ENCODE data around the gene GNPAT.

The GNPAT gene

DNA sequence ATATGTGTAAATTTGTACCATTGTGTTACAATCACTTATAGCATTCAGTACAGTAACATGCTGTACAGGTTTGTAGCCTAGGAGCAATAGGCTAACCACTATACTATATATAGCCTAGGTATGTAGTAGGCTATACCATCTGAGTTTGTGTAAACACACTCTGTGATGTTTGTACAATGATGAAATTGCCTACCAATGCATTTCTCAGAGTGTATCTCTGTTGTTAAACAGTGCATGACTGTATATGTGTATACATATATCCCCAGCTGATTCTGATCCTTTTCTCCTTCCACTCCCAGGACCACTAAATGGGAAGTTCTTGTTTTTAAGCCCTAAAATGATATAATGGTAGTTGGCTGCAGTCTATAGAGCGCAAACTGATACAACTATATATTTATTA, 7.8 kb downstream of the GNPAT start:
- no peak for DNase-seq

- no peak for DNase-seq
Observed at GRCh38 chr1:231252336-231252735, 11.3 kb downstream of the GNPAT start.

- DNase-seq = no peak
Observed at GRCh38 chr1:231260351-231260750, 19.3 kb downstream of the GNPAT start.

GRCh38 chr1:231264642-231265041, 23.6 kb downstream of the GNPAT start:
- no peak for DNase-seq

DNA sequence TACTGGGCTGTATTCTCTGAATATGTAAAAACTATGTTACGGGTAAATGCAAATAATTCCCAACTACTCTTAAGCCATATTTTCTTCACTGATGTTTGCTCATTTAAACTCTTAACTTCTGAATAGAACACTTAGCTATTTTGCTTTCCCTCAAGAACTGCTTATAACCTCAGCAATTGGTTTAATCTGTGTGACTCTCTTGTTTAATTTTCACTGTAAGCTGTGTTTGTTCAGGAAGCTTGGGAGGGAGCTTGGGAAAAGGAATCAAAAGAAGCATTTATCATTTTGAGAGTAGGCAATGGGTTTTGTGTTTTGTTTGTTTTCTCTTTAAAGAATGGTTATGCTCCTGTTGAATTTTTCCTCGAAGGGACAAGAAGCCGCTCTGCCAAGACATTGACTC, 24.4 kb downstream of the GNPAT start:
- DNase-seq = no peak

DNA sequence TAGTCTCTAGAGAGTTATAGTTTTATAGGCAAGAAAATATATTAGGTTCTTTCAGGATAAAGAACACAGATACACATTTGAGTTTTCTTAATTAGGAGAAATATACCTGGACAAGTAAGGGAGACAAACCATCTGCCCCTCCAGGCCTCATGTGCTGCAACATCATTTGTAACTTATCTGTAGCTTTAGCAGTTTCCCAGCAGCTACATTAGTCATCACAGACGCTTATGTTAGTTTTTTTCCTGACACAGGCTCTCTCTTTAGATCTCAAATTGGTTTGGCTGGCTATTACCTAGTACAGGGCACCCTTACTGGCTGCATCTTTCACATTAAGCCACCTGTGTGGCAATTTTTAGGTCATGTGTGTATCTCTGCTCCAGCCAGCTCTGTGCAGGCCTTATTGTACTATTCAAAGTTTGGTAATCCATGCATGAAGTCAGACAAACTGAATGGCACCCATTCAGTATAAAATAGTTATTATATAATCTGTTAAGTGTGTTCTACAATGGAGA, 25.9 kb downstream of the GNPAT start:
- no peak for DNase-seq

DNA sequence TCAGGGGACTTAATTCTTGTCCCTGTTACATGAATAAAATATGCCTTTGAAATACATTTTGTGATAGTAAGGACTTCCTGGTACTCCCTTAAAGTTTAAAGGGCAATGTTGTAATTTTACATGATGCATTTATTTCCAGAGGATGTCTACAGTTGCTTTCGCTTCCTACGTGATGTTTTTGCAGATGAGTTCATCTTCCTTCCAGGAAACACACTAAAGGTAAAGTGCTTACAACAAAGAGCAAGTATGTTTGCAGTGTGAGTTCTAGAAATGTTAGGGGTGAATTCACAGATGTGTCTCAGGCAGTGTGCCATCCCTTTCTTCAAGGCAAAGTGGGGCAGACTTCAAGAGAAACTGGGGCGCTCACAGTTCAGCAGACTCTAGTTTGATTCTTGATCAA, 31.2 kb downstream of the GNPAT start:
- no peak for DNase-seq

DNA sequence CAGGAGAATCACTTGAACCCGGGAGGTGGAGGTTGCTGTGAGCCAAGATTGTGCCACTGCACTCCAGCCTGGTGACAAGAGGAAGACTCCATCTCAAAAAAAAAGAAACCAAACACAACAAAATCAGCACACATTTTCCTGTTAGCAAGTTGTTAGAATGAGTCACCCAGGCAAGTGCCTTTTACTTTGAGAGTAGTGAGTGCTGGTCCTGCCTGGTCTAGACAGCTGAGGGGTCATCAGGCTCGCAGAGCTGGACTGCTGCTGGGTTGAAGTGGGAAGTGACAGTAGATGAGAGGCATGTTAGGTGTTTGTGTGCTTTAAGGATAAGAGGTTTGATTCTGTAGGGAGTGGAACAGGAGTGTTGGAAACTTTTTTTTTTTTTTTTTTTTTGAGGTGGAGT, 31.9 kb downstream of the GNPAT start:
- DNase-seq = no peak

DNA sequence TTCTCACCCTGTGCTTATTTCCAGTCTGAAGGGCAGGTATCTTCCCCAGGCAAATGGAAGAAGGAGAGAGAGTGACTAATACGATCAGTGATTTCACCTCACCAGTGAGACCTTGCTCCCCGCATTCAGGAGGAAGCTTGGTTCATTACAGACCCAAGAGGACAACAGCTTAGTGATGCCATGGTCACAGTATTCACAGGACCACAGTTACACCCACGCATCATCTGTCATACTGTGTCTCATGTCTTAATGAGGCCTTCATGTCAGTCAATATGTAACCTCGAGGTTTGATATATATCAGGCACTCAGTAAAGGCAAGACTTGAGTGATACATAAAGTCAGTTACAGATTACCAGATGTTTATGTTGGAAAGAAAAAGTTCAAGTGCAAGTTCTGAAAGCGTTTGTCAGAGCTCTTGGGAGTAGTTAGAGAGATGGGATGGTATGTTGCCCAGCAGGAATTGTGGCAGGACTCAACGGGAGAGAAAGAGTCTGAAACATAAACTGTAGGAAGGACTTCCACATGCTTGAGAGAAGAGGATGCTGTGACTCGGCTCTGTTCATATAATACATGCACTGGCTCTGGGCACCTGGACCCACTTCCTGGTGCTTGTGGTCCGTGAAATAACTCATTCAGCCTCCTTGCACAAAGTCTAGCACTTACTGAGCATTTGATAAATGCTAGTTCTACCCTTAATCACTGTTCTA, 33.3 kb downstream of the GNPAT start:
- no peak for DNase-seq

- DNase-seq = no peak
Observed at GRCh38 chr1:231278100-231278790, 37.2 kb downstream of the GNPAT start.

GRCh38 chr1:231279081-231279480, 38.1 kb downstream of the GNPAT start:
- DNase-seq = no peak

GRCh38 chr1:231279683-231280082, 38.7 kb downstream of the GNPAT start:
- DNase-seq = no peak

DNA sequence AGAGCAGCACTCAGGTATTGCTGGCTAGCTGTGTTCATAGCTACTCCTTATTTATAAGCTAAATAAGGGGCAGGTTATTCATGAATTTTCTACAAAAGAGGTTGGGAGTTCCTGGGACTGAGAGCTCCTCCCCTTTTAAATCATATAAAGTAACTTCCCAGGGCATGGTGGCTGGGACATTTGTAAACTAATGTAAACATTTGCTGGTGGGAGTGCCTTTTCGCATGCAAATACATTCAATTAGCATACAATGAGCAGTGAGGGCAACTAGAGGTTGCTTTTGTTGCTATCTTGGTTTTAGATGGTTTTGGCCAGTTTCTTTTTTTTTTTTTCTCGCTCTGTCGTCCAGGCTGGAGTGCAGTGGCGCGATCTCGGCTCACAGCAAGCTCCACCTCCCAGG, 43.4 kb downstream of the GNPAT start:
- DNase-seq = no peak

DNA sequence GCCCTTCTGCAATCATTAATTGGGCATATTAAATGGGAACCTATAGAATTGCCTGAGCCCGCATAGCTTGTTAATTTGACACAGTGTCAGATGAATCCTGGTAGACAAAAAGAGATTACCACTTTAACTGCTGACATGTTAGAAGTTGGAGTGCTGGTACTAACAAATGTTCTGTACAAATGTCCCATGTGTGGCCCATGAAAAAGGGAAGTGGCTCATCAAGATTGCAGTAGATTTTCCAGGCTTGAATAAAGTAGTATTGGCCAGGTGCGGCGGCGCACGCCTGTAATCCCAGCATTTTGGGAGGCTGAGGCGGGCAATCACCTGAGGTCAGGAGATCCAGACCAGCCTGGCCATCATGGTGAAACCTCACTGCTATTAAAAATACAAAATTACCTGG, 45.6 kb downstream of the GNPAT start:
- DNase-seq = no peak

DNA sequence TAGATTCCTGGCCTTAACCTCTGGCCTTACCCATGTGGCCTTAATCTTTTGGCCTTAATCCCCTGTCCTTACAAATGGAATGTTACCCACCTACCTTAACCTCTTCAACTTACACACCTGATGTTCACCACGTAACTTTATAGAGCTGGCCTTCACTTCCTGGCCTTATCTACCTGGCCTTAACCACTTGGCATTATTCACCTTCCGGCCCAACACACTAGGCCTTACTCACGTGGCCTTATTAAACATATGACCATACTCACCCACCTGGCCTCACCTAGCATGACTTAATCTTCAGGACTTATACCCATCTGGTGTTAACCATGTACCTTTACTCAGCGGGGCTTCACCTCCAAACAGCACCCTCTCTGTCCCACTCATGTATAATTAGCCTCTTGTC, 54.9 kb downstream of the GNPAT start:
- no peak for DNase-seq

DNA sequence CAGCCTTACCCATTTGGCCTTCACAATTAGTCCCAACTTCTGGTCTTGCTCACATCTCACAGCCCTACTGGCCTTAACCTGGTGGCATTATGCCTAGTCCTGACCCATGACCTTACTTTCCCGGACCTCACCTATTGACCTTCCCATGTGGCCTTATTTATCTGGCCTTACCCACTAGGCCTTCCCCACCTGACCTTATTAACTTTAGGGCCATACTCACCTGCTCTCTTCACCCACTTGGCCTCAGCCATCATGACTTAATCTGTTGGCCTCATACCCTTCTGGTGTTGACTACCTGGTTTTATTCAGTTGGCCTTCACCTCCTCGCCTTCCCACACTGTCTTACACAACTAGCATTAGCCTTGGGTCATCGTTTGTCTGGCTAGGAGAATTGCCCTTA, 61.0 kb downstream of the GNPAT start:
- DNase-seq = no peak

- no peak for DNase-seq
Observed at GRCh38 chr1:231310391-231310934, 69.5 kb downstream of the GNPAT start.

DNA sequence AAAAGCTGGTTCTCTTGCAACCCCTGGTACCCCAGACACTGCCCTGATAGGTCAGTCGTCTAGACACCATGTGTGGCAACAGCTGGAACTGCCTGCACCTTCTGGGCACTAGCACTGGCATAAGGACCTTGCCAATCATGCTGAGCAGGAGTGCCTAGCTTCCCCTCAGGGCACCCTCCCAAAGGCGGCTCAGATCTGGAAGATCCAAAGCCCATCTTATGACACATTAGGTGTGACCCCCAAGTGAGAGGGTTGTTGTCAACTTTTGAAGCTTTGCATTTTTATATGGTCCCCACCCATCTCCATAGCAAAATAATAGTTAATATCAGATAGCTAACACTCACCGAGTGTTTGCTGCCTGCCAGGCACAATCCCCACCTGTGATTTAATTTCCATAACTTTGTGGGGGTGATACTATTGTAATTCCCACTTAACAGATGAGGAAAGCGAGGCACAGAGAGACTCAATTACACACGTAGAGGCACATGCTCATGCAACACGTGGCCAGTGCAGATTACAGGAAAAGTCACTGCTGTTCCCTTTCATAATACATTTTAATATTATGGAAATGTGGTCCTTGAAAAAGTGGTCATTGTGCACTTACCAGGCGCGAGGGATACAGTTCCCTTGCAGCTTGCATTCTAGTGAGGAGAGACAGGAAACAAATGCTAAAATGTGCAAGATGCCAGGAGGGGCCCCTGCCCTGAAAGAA, 70.9 kb downstream of the GNPAT start:
- DNase-seq = no peak

- DNase-seq = no peak
Observed at GRCh38 chr1:231312432-231312788, 71.4 kb downstream of the GNPAT start.

- DNase-seq = no peak
Observed at GRCh38 chr1:231313661-231314060, 72.6 kb downstream of the GNPAT start.

GRCh38 chr1:231315887-231316286, 74.9 kb downstream of the GNPAT start:
- peak; percentile 32 for DNase-seq

DNA sequence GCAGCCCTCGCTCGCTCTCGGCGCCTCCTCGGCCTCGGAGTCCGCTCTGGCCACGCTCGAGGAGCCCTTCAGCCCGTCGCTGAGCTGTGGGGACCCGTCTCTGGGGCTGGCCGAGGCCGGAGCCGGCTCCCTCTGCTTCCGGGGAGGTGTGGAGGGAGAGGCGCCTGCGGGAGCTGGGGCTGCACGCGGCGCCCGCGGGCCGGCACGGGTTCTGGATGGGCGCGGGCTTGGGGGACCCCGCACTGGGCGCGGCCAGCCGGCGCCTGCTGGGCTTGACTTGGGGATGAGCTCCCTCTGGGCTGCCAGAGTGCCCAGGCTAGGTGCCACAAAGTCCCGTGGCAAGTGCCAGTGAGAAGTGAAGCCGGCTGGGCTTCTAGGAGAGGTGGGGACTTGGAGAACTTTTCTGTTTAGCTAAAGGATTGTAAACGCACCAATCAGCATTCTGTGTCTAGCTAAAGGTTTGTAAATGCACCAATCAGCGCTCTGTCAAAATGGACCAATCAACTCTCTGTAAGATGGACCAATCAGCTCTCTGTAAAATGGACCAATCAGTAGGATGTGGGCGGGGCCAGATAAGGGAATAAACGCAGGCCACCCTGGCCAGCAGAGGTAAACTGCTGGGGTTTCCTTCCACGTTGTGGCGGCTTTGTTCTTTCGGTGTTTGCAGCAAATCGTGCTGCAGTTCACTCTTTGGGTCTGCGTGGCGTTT, 76.4 kb downstream of the GNPAT start:
- no peak for DNase-seq

GRCh38 chr1:231318015-231318355, 77.0 kb downstream of the GNPAT start:
- DNase-seq = no peak

Data from NCI-H1694 treated with DMSO at 0.1 percent for 48 hours (cell line).